ENCODE measurements around the gene ADGRG2.

GRCh38 chrX:19063030-19063429 lies 59.2 kb downstream of the ADGRG2 start:
- TF ChIP-seq CTCF (IDR thresholded peaks at IDR 0.05 in 4 of 5, conservative IDR thresholded peaks at IDR 0.05 in 1 of 5) (no peak), POLR2A (IDR thresholded peaks at IDR 0.05) (no peak)
